Mammary epithelial cell (primary cell): Measurements from ENCODE around the gene SHANK3.

Experiments
- EZH2 ChIP-seq: IDR thresholded peaks from 2 replicates; pipeline ENCODE4 v1.6.1; 2012; ENCODE audit warnings: low read length, inconsistent platforms, borderline replicate concordance
- TF ChIP-seq, protein P1 (sequence below), 2 donors: IDR thresholded peaks in 1 of 2; conservative IDR thresholded peaks in 1 of 2; 2 replicates each; pipeline ENCODE4 v1.5.1; 2011 to 2012; ENCODE audit warnings: inconsistent platforms in 2 of 2, low read length in 2 of 2, mild to moderate bottlenecking in 2 of 2, control low read depth in 1 of 2, low read depth in 1 of 2; ENCODE audit not compliant: insufficient read depth in 1 of 2; ENCODE audit errors: extremely low read depth in 1 of 2

DNA sequence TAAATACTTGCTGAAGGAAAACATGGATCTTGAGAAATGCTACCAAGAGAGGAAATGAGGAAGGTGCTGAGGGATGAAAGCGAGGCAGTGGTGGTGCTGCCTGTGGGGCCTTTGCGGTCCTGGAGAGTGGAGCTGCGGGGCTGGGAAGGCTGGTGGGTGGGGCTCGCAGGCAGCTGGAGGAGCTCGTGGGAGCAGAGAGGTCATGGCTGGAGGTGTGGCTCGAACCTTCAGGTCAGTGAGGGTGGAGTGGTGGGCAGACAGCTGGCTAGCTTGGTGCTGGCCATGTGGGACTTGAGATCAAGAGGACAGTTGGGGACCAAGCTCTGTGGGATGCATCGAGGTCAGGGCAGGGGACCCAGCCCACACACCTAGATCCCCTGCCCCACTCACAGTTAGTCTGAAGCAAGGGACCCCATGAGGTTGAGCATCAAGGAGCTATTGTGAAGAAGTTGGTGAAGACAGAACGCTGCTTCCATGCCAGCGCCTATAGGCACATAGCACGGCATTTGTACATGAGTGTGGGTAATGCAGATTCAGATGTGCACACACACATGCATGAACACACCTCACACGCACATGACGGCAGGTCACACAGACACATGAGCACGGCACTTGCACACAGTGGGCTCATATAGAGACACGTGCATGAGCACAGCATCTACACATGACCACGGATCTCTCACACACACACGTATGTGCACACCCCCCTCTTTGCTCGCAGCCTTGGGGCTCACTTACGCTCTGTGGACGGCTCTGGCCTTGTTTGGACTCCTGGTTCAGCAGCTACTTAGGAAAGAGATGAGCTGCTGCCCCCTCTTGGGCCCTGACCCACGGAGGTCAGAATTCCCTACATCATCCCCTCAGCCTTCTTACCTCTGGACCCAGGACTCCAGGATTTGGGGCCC lies 30.4 kb downstream of the SHANK3 start:
- TF ChIP-seq, protein P1, sequence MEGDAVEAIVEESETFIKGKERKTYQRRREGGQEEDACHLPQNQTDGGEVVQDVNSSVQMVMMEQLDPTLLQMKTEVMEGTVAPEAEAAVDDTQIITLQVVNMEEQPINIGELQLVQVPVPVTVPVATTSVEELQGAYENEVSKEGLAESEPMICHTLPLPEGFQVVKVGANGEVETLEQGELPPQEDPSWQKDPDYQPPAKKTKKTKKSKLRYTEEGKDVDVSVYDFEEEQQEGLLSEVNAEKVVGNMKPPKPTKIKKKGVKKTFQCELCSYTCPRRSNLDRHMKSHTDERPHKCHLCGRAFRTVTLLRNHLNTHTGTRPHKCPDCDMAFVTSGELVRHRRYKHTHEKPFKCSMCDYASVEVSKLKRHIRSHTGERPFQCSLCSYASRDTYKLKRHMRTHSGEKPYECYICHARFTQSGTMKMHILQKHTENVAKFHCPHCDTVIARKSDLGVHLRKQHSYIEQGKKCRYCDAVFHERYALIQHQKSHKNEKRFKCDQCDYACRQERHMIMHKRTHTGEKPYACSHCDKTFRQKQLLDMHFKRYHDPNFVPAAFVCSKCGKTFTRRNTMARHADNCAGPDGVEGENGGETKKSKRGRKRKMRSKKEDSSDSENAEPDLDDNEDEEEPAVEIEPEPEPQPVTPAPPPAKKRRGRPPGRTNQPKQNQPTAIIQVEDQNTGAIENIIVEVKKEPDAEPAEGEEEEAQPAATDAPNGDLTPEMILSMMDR (conservative IDR thresholded peaks at IDR 0.05 in 1 of 2, IDR thresholded peaks at IDR 0.05 in 1 of 2; ENCODE audit: extremely low read depth in 1 of 2, insufficient read depth in 1 of 2, low read depth in 1 of 2, low read length in 2 of 2): no peak
- no peak for TF ChIP-seq EZH2
